A549 (cell line): Measurements from ENCODE around the gene SIX2.

Source experiments
- CBX2 ChIP-seq: fragments of 200-600 bp; sonication (generic); IDR thresholded peaks from 2 replicates; pipeline ENCODE4 v1.6.1; 2016; ENCODE audit warnings: low read depth, mild to moderate bottlenecking, borderline replicate concordance
- CEBPB ChIP-seq, 2 experiments: fragments of >200 bp in 1 of 2; sonication (Bioruptor Twin) in 1 of 2; formaldehyde crosslinking in 1 of 2; IDR thresholded peaks; 2 replicates each; pipeline ENCODE4 v1.6.1; 2012 to 2016
- CHD2 ChIP-seq: fragments of 150-350 bp; IDR thresholded peaks from 2 replicates; pipeline ENCODE4 v1.6.1; 2014; ENCODE audit warnings: low read length; ENCODE audit not compliant: partially characterized antibody
- EP300 ChIP-seq, 2 experiments: fragments of >200 bp; sonication (Bioruptor Twin); formaldehyde crosslinking; IDR thresholded peaks; 2 replicates in 1 of 2; 3 replicates in 1 of 2; pipeline ENCODE4 v1.6.1; 2016 to 2017
- ESRRA ChIP-seq: fragments of 150-350 bp; IDR thresholded peaks from 2 replicates; pipeline ENCODE4 v1.6.1; 2014; ENCODE audit warnings: mild to moderate bottlenecking, low read length, borderline replicate concordance
- FOXS1 ChIP-seq: fragments of 250-450 bp; sonication (Bioruptor Pico); IDR thresholded peaks from 2 replicates; pipeline ENCODE4 v1.5.0; 2020; ENCODE audit warnings: mild to moderate bottlenecking, moderate library complexity
- JUN ChIP-seq, 2 experiments: fragments of >200 bp; sonication (Bioruptor Twin); formaldehyde crosslinking; IDR thresholded peaks; 2 replicates in 1 of 2; 3 replicates in 1 of 2; pipeline ENCODE4 v1.6.1; 2016 to 2017
- POLR2A ChIP-seq: IDR thresholded peaks from 2 replicates; pipeline ENCODE4 v1.6.1; 2012; ENCODE audit warnings: mild to moderate bottlenecking, low read length
- REST ChIP-seq: fragments of 200-600 bp; sonication (generic); IDR thresholded peaks from 2 replicates; pipeline ENCODE4 v1.6.1; 2016; ENCODE audit warnings: antibody characterized with exemption, mild to moderate bottlenecking, moderate library complexity
- ZSCAN20 ChIP-seq: fragments of 250-450 bp; sonication (Bioruptor Pico); IDR thresholded peaks from 2 replicates; pipeline ENCODE4 v1.8.0; 2022; ENCODE audit warnings: mild to moderate bottlenecking, moderate library complexity
- TF ChIP-seq, protein P1 (sequence below): fragments of >200 bp; sonication (Bioruptor Twin); formaldehyde crosslinking; IDR thresholded peaks from 3 replicates; pipeline ENCODE4 v1.5.1; 2016
- TF ChIP-seq, protein P2 (sequence below): fragments of 250-450 bp; sonication (Bioruptor Pico); IDR thresholded peaks from 2 replicates; pipeline ENCODE4 v1.5.0; 2021; ENCODE audit warnings: mild to moderate bottlenecking, moderate library complexity, borderline replicate concordance
- TF ChIP-seq, protein P3 (sequence below): fragments of 450-650 bp; IDR thresholded peaks from 2 replicates; pipeline ENCODE4 v1.6.1; 2014; ENCODE audit warnings: antibody characterized with exemption

DNA sequence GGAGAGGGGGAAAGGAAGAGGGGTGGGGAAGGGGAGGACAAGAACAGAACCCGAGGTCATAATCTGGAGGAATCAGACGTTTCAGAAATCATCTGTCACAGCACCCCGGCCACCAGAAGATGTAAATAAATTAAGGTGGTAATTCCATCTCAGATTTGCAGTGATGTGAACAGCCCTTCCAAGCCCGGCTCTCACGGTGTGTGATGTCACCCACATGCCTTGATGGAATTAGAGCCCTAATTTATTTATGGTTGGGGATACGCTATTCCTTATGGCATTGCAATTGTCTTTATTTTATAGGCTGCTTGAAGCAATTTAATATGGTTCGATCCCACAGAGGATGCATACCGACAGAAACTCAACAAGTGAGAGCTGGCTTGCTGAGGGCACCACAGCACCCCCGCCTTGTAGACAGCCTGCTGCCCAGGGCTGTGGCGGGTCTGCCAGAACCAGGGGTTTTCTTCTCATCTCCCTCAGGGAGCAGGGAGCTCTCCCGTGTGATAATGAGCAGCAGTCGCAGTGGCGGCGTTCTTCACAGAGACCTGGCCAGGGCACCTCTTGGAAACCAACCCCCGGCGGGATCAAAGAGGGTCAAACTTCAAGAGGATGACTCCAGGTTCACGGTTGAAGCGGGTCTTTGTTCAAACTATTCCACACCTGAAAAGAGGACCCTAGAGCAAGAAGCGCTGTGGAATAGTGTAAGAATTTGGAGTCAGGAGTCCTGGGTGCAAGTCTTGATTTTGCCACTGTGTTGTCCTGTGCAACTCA lies 40.5 kb upstream of the SIX2 start:
- TF ChIP-seq ESRRA (no peak), ZSCAN20 (CRISPR knock-in tag) (no peak), CBX2 (no peak), JUN (IDR thresholded peaks at IDR 0.05) (no peak), POLR2A (no peak), EP300 (IDR thresholded peaks at IDR 0.05) (no peak), CEBPB (IDR thresholded peaks at IDR 0.05) (no peak), REST (no peak), FOXS1 (CRISPR knock-in tag) (no peak), CHD2 (no peak)
- TF ChIP-seq, protein P1, sequence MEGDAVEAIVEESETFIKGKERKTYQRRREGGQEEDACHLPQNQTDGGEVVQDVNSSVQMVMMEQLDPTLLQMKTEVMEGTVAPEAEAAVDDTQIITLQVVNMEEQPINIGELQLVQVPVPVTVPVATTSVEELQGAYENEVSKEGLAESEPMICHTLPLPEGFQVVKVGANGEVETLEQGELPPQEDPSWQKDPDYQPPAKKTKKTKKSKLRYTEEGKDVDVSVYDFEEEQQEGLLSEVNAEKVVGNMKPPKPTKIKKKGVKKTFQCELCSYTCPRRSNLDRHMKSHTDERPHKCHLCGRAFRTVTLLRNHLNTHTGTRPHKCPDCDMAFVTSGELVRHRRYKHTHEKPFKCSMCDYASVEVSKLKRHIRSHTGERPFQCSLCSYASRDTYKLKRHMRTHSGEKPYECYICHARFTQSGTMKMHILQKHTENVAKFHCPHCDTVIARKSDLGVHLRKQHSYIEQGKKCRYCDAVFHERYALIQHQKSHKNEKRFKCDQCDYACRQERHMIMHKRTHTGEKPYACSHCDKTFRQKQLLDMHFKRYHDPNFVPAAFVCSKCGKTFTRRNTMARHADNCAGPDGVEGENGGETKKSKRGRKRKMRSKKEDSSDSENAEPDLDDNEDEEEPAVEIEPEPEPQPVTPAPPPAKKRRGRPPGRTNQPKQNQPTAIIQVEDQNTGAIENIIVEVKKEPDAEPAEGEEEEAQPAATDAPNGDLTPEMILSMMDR = no peak
- TF ChIP-seq, protein P2, sequence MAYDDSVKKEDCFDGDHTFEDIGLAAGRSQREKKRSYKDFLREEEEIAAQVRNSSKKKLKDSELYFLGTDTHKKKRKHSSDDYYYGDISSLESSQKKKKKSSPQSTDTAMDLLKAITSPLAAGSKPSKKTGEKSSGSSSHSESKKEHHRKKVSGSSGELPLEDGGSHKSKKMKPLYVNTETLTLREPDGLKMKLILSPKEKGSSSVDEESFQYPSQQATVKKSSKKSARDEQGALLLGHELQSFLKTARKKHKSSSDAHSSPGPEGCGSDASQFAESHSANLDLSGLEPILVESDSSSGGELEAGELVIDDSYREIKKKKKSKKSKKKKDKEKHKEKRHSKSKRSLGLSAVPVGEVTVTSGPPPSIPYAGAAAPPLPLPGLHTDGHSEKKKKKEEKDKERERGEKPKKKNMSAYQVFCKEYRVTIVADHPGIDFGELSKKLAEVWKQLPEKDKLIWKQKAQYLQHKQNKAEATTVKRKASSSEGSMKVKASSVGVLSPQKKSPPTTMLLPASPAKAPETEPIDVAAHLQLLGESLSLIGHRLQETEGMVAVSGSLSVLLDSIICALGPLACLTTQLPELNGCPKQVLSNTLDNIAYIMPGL = no peak
- TF ChIP-seq, protein P3, sequence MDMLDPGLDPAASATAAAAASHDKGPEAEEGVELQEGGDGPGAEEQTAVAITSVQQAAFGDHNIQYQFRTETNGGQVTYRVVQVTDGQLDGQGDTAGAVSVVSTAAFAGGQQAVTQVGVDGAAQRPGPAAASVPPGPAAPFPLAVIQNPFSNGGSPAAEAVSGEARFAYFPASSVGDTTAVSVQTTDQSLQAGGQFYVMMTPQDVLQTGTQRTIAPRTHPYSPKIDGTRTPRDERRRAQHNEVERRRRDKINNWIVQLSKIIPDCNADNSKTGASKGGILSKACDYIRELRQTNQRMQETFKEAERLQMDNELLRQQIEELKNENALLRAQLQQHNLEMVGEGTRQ = no peak
